NCI-H1436 (cell line): ENCODE data around the gene FBXL17.

Experiments
- DNase-seq: peaks from one replicate; lab custom pipeline; 2025; lab: John Stamatoyannopoulos, UW

The FBXL17 gene

DNA sequence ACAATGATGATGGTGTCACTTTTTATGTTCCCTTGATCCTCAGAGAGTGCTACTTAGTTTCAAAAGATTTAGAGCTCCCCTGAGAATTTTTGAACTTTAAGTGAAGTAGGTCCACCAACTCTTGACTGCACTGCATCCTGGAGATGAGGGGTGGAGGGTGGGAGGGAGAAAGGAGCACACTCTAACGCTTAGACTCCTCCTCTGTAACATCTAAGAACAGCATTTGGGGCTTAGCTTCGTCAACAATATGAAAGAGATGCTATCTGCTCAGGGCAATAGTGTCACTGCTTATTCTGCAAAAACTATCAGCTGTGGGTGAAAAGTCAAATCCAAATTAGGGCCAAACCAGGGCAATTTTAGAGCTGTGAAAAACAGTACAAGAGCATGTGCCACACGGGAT lies 468.4 kb downstream of the FBXL17 start:
- DNase-seq = no peak

DNA sequence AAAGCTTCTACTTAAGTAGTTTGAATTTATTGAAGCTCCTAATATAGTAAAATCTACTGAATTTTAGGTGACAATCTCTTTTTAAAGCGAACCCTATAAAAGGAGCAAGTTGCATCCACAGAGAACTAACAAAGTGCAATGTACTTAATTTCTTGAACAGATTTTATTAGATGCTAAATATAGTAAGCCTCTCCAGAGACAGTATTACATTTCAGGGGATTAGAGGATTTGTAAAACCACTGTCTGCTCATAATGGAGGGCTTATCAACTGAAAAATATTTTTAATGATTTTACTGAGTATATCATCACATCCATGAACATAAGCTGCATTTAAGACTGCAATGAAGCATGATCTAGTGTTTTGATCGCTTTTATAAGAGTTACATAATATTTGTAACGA lies 481.2 kb downstream of the FBXL17 start:
- no peak for DNase-seq

DNA sequence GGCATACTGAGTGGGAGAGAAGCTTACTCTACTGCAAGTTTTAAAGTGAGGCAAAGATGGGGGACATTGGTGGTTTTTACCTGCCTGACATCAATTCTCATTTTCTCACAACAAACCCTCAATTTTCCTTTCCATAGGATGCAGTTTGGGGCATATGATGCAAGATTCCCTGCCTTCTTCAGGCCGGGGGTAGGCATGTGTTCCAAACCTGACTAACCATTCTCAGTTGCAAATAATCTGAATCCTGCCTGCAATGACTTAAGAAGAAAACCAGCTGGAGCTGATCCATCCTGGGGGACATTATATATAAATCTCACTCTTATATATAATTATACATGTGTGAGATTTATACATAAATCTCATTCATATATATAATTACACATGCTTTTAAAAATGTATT lies 487.5 kb downstream of the FBXL17 start:
- no peak for DNase-seq

DNA sequence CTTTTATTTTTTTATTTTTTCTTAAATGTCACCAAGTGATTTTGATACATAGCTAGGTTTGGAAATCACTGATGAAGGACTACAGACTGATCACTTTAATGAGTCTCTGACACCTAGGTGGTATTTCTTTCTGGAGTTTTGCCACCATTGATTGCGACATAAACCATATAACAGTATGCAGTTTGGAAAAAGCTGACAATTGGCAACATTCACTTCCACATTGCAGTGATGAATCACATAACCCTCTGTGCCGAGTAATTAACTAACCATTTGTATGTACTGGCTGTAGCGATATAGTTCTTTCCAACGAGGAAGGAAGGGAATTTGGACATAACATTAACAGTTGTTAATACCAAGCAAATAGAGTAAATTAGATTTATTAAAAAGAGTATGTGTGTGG lies 488.3 kb downstream of the FBXL17 start:
- no peak for DNase-seq

DNA sequence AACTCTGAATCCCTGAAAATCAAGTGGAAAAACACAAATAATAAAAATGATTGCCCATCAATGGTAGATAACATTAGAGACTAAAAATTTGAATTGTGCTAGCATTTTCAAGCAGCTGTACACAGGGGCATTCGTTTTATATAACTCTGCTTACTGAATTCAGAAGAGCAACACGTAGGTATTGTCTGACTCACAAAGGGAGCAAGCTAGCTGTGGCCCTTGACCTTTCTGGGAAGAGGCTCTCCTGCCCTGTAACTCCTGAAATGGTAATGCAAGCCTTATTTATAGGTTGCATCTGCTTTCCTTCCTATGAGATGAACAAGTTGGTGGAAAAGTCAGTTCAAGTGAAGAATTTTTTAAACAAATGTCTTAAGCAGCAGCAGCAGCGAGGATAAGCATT lies 492.5 kb downstream of the FBXL17 start:
- no peak for DNase-seq

DNA sequence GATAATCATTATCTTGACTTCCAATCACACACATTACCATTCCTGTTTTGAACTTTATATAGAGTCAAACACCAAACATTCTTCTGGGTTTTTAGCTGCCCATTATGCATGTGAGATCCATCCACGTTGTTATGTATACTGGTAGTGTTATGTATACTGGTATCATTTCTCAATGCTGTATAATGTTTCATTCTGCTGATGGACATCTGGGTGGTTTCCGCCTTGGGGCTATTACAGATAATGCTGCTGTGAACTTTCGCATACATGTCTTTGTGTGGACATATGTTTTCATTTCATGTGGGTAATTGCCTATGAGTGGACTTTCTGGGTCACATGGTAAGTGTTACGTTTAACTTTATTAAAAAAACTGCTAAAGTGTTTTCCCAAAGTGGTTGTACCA lies 493.4 kb downstream of the FBXL17 start:
- DNase-seq = no peak

DNA sequence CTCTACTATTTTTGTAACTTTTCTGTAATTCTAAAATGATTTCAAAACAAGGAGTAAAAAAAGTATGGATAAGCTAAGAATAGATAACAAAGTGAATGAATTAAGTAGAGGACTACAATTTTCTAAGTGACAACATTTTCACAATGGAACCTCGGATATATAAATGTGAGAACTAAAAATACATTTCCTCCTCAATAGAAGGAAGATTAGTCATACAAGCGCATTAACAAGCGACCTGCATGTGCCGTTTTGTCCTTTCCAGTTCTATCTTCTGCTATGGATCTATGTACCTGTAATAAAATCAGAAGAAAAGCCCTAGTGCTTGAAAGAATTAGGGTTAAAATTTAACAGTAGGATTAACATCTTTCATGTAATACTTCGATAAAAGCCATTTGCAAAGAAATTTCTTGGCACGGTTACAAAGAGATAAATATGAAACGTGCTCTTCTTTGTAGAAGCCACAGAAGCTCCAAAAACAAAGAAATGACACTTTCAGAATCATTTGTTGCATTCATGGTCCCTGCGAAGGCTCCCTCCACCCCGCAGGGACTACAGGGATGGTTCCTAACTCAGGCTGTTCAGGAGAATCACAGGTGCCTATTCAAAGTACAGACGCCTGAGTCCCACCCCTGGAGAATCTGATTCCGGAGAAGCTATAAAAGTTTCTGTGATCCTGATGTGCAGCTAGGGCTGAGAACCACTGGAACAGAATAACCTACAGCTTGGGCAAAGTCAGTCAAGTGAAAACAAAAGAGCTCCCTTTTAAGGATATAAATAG lies 494.5 kb downstream of the FBXL17 start:
- no peak for DNase-seq

DNA sequence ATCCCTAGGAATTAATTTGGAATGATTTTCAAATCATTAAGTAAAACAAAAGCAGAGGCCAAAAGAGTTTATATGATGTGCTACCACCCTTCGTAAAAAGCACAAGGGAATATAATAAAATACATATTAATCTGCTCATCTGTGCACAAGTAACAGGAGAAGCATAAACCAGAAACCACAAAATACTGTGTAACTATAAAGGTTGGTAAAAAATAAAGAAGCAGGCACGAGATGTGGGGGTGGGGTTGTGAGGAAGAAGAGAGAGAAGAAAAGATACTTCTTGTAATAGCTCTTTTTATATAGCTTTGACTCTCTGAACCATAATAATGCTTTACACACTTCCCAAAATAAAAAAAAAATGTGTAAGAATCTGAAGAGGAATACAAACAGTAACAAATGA lies 496.3 kb downstream of the FBXL17 start:
- no peak for DNase-seq

DNA sequence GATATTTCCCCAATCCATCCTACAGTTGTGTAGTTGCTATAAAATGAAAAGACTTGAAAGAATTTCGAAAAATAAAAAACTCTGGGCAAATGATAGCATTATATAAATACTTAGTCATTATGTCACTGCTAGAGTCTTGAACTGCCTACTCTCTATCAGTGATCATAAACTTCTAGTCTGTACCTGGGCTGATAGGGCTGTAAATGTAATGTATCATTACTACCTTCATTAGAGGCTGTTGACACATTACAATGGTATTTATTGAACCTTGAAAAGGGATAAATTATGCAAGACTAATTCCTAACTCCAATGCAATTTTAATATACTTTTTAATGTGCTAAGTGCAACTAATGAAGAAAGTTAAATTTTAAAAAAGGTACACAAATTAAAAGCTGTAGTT lies 497.0 kb downstream of the FBXL17 start:
- no peak for DNase-seq

DNA sequence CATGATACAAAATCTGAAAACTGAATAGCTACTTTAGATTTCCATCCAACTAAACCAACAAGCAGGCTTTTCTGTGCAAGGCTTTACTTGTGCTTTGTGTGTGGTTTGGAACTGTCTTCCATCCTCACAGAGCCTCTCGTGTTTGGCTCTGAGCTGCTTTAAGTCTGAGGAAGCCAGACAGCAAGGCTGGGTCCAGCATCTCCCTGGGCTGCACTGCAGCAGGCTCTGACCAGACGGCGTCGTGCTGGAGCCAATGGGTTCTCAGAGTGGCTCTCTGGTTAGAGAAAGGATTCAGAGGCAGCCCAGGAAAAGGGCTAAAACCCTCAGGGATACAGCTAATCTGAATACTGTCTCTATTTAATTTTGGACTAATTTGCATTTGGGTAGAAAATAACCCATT lies 503.2 kb downstream of the FBXL17 start:
- DNase-seq = no peak

DNA sequence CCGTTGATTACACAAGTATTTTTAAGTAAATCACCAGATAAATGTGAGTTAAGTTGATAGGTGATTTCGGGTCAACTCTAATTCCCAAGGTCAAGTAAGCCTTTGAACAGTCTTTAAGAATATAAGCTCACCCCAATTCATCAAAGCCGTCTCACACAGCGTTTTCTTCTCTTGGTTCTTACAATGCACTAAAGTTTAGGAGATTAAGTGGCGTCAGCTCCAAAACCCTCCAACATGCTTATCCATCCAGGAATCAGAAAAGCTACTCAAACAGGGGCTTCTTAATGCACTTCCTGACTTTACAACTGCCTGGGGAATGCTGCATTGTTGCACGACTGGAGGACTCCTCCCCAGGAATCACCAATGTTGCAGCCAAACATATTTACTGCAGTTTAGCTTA lies 505.0 kb downstream of the FBXL17 start:
- DNase-seq = no peak

DNA sequence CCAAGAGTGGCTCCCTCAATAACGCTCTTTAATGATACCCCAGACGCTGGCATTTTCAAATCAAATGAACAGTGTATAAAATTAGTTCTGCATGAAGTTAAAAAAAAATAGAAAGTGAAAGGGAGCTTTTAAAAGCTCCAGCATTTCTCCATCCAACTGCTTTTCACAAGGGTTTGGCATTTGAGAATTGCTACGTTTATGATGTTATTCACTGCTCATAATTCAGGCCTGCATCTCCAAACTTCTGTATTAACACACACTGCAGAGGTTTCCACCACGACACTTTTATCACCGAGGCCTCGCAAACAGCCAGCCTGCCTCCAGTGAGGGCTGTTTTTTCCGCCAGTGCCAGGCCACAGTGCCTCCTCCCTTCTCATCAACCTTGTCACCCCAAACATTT lies 505.6 kb downstream of the FBXL17 start:
- DNase-seq = no peak

DNA sequence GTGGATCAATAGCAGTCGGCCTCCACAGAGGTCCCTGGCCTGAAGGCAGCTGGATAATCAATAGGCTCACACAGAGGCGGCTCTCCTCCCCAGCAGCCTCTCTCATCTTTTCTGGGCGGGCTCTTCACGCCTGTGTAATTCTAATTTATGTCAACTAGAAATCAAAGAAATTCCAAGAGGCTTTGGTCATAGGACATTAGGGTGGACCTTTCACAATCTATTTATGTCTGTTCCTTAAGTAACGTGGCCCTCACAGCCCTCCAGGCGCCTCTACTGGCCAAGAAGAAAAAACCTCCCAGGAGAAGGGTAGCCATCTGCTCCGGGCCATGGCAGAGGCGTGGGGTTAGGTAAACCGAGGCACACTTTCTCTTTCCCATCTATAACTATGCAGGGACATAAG lies 506.1 kb downstream of the FBXL17 start:
- DNase-seq = no peak

DNA sequence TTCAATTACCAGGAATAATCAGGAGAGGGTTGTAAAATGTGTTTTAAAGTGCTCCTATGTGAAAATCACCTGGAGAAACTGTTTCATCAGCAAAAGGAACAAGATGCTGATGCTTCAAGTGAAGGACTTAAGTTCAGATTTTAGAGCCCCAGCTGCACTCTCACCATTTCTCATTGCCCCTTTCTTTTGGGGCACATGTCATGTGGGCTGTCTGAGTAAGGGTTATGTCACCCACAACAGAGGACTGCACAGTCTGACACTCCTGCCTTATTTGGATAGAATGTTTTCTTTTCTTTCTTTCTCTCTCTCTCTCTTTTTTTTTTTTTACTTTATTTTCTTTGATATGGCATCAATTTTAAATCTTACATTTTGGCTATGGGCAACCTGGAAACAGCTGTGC lies 507.1 kb downstream of the FBXL17 start:
- DNase-seq = no peak

DNA sequence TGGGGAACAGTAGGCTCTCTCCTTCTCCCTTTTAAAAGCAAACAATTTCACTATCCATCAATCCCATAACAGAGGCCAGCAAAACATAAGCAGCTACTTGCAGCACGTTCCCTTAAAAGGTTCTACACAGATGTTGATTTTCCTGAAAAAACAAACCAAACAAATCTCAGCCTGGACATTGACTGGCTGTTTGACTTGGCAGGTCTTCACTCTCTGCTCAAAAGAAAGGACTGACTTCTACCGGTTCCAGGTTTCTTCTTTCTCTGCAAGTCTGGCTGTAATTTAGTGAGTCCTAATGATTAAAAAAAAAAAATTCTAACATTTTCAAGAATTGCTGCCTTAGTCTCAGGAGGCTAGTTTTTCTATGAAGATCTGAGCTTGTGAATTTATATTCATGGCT lies 508.0 kb downstream of the FBXL17 start:
- no peak for DNase-seq

DNA sequence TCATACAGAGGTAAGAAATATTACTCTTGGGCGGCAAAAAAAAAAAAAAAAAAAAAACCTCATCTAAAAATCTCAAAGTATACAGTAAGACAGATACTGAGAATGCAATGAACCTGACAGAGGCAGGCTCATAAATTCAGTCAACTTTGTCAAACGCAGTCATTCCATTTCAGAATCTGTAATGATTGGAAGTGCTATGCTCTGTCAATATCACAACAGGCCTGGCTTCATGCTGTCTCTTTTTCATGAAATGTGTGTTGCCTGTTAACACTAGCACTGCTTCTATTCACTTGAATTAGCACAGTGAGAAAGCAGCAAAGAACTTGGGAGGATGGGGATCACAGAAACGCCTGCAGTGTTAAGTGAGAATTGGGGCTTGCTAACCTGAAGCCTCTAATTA lies 510.9 kb downstream of the FBXL17 start:
- DNase-seq = no peak

DNA sequence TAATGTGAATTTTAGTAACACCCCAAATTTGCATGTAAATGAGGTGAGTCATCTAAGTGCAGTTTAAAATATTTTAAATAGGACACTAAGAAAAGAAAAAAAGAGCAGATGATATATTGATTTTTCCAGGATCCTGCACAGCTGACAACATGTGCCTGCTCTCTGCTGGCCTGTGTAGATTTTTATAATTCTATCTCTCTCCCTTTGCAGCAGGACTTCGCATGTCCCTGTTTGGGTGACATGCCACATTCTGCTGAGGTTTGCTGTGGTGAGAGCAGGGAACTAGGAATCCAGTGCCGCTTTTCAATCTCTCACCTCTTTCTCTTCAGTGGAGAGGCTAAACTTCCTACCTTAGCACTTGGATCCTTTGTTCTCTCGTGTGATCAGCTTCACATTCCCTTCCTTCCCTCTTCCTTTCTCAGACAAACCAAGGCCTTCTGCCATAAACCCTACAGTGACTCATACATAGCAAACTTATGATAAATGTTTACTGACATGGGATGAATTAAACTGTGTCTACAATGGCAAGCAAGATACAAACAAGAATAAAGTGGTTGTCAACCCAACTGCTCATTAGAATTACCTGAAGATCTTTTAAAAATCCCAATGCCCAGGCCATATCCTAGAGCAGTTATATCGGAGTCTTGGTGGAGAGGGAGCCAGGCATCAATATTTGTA lies 512.3 kb downstream of the FBXL17 start:
- DNase-seq = no peak

DNA sequence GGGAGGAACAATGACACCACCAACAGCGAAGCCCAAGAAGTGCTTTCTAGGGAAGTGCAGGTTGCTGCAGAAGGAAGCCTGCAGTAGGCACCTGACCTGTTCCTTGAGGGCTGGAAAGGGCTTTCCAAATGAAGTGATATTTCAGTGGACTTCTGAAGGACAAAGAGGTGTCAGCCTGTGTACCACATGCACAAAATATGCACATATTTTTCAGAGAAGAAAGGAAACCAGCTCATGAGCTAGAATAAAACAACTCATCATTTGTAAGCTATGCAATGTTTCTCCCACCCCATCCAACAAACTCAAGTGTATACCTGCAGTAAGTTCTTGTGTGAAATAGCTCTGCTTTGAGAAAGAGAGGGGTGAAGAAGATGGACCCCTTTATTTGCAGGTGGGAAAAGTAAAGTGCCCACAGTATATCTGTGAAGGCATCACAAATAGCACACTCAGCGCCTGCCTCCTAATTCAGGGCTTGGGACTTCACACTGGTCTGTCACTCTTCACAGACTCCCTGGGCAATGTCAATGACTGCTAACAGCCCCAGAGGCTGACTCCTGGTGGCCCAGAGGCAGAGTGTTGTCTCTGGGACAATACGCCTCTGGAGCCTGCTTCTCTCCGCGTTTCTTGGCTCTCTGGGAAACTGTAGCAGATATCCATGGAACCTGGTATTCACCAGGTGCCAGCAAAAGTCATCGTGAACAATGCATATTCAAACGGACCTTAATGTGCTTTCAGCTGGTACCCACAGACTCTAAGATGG lies 513.1 kb downstream of the FBXL17 start:
- no peak for DNase-seq

DNA sequence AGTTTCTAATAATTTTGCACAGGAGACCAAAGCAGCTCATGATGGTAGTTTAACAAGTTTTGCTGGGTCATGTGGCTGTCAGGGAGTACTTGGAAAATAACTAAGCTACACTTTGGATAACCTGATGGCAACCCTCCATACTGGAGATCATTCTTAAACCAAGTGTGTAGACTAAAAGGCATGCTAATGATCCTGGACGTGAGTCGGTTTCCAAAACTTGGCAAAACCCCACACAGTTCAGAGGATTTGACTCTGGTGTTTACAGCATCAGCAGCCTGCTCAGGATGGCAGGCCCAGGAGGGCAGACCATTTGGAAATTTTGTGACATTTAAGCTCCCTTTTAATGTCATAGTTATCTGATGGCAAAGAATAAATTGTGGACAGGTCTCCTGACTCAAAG lies 514.6 kb downstream of the FBXL17 start:
- no peak for DNase-seq

DNA sequence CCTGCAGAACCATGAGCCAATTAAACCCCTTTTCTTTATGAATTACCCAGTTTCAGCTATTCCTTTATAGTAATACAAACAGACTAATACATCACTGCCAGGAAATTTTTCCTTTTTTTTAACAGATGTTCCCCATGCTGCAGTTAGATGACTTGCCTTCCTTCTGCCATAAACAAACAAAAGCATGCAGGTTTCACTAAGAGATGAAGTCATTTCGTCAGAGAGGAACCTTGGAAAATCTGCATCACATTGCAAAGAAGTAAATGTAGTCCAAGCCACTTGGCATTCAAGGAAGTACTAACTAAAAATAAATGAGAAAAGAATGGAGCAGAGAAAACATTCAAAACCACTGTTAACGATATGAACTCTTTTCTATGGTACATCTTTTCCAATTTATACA lies 517.1 kb downstream of the FBXL17 start:
- DNase-seq = no peak

DNA sequence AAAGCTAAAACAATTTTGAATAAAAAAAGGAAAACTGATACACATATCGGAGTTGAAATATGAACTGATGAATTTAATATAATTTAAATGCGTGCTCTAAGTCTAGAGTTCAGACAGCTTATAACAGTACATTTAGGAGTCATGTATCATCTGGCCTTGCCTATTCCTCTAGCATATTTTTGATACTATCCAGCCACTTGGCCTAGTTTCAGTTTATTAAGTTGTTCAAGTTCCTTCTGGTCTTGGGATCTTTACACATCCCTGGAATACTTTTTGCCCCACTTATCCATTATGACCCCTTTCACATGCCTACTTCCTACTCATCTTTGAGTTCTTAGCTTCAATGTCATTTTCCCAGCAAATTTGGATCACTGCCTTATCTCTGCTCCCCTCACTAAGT lies 518.8 kb downstream of the FBXL17 start:
- DNase-seq = no peak

DNA sequence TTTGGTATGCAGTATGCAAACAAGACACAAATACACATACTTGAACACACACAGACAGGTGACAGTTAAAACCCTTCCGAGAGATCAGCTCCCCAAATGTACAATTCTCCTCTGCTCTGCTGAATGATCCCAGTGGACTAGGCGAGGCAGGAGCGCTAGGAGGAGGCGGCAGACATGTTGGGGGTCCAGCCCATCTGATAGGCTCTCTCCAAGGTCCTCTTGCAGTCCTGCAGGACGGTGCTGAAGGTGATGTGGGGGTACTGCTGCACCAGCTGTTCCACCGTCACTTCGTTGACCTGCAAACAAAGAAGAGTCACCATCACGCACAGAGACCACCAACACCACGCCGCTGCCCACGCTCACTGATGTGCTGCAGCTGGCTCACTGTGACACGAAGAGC lies 520.3 kb downstream of the FBXL17 start:
- DNase-seq = no peak

DNA sequence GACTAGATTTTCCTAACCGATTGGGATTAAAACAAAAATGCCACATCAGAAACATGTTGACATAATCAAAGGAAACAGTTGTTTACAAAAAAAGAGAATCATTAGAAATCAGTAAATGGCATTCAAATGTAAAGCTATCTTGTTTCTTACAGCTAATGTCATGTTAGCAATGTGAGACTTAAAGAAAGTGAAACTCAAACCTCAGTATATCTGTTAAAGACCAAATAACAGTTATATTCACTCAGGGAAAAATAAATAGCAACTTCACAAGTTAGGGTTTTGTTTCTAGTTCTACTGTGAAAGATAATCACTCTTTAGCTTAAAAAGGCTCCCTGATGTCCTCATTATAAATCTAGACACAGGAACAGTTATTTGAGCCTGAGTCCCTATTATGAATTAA lies 521.9 kb downstream of the FBXL17 start:
- no peak for DNase-seq
